Endodermal cell (in vitro differentiated cells): ENCODE results near the gene CLEC4E. TPM values are rescaled to one million over a fixed set of nuclear protein-coding genes. Genes with fewer than 3 reads are reported as not detected.

Experiments
- DNase-seq: peaks from one replicate; pipeline ENCODE4 v3.0.0-alpha.2; 2017
- H3K27ac ChIP-seq: 2 replicates; pipeline ENCODE4 v1.5.1; 2013; ENCODE audit warnings: mild to moderate bottlenecking, low read depth, low read length, moderate library complexity
- H3K27me3 ChIP-seq: 2 replicates; pipeline ENCODE4 v1.6.1; 2013; ENCODE audit warnings: mild to moderate bottlenecking, low read length, moderate library complexity; ENCODE audit not compliant: insufficient read depth, control insufficient read depth, poor library complexity, severe bottlenecking
- H3K36me3 ChIP-seq: 2 replicates; pipeline ENCODE4 v1.7.0; 2013; ENCODE audit warnings: mild to moderate bottlenecking, low read length, moderate library complexity; ENCODE audit not compliant: control insufficient read depth, insufficient read depth
- H3K4me1 ChIP-seq: one replicate; pipeline ENCODE4 v1.7.0; 2013; ENCODE audit warnings: low read length; ENCODE audit not compliant: control insufficient read depth, insufficient read depth
- H3K4me3 ChIP-seq: 2 replicates; pipeline ENCODE4 v1.5.1; 2013; ENCODE audit warnings: mild to moderate bottlenecking, low read length, moderate library complexity
- H3K9ac ChIP-seq: 2 replicates; pipeline ENCODE4 v1.6.1; 2013; ENCODE audit warnings: mild to moderate bottlenecking, low read length, moderate library complexity; ENCODE audit not compliant: poor library complexity, severe bottlenecking; ENCODE audit errors: extremely low read depth
- H3K9me3 ChIP-seq: 2 replicates; pipeline ENCODE4 v1.6.1; 2013; ENCODE audit warnings: mild to moderate bottlenecking, low read length, moderate library complexity; ENCODE audit not compliant: control insufficient read depth
- H3K27ac Mint-ChIP-seq: 2 replicates; pipeline ENCODE4 v1.8.0; 2020; ENCODE audit warnings: mixed read lengths
- H3K27me3 Mint-ChIP-seq: 2 replicates; pipeline ENCODE4 v1.8.0; 2021; ENCODE audit warnings: mild to moderate bottlenecking, mixed read lengths; ENCODE audit not compliant: insufficient read depth
- H3K36me3 Mint-ChIP-seq: 2 replicates; pipeline ENCODE4 v1.8.0; 2020; ENCODE audit warnings: low read depth, mixed read lengths
- H3K4me1 Mint-ChIP-seq: 2 replicates; pipeline ENCODE4 v1.8.0; 2020; ENCODE audit warnings: mixed read lengths
- H3K4me3 Mint-ChIP-seq: 2 replicates; pipeline ENCODE4 v1.8.0; 2020; ENCODE audit warnings: mild to moderate bottlenecking, moderate library complexity, mixed read lengths
- H3K9me3 Mint-ChIP-seq: 2 replicates; pipeline ENCODE4 v1.8.0; 2020; ENCODE audit warnings: mild to moderate bottlenecking, mixed read lengths
- CTCF ChIP-seq: fragments of 200-600 bp; sonication (generic); conservative IDR thresholded peaks from 2 replicates; pipeline ENCODE4 v1.5.0; 2021; ENCODE audit warnings: antibody characterized with exemption, mild to moderate bottlenecking
- WGBS, 2 experiments: methylation state at CpG; one replicate each; pipeline versions ENCODE4 v1.1.5 to v1.1.7; 2013; ENCODE audit warnings: missing lambda C conversion rate in 2 of 2, mixed read lengths in 1 of 2; ENCODE audit not compliant: insufficient coverage in 1 of 2, insufficient read length in 1 of 2; 5-methylcytosine and 5-hydroxymethylcytosine counted together
- total RNA-seq, 2 donors: library from RNA; stranded (reverse); fragmentation: NEBNext Ultra II Directional in 1 of 2; extraction: Animal tissue kit (Norgen Biotek cat#: 25700) in 1 of 2; gene quantifications; 2 replicates in 1 of 2; 3 replicates in 1 of 2; pipeline ENCODE4 v1.2.1, GENCODE V29; 2021

The CLEC4E gene
- total RNA-seq, 2 donors from 2014 or later, result not detected

- no peak overlapping the region for H3K4me3 Mint-ChIP-seq
- no peak overlapping the region for H3K27ac Mint-ChIP-seq
- H3K27me3 ChIP-seq, result no peaks in the 10 kb centered on the region
- WGBS, 2 experiments, result 85 to 100% methylated on average over 2 to 3 of the region's 5 CpGs
- H3K4me1 Mint-ChIP-seq, result no peaks in the 10 kb centered on the region
- no peak overlapping the region for H3K9ac ChIP-seq
- H3K27me3 Mint-ChIP-seq, result no peaks in the 10 kb centered on the region
- no peak for DNase-seq
- no peaks in the 10 kb centered on the region for H3K36me3 Mint-ChIP-seq
- peaks cover 16% of the 10 kb centered on the region for H3K9me3 Mint-ChIP-seq
- H3K9me3 ChIP-seq, result peaks cover 3% of the 10 kb centered on the region
- H3K36me3 ChIP-seq, result no peaks in the 10 kb centered on the region
- H3K4me1 ChIP-seq, result no peaks in the 10 kb centered on the region
- H3K4me3 ChIP-seq, result no peak overlapping the region
- no peak for TF ChIP-seq CTCF
- no peak overlapping the region for H3K27ac ChIP-seq
These were observed 48.8 kb downstream of the CLEC4E start for GRCh38 chr12:8491646-8492530.

Other genes starting within 250 kb of the CLEC4E start
- gene CLEC6A, start 84.9 kb downstream of the CLEC4E start, total RNA-seq, result under 1 TPM in 1 of 2 donors, not detected in 1; 0.20 TPM
- gene CLEC4D, start 27.4 kb downstream of the CLEC4E start, total RNA-seq, result under 1 TPM in 1 of 2 donors, not detected in 1; 0.66 TPM
- gene AICDA, start 72.0 kb upstream of the CLEC4E start, total RNA-seq, result not detected
- gene MFAP5, start 121.9 kb upstream of the CLEC4E start, total RNA-seq, result under 1 TPM in 1 of 2 donors, not detected in 1; 0.44 TPM
- 100 to 1,000 TPM in 1 of 2 donors, 10 to 100 TPM in 1; 85.3 to 180 TPM for gene RIMKLB, start 157.1 kb upstream of the CLEC4E start, total RNA-seq